HG03159 (cell line): ENCODE measurements around the gene CELF6.
"Not testable (repeated sequence)": the region's sequence is repeated elsewhere in the genome, so short reads cannot be mapped to it uniquely, and the experiment has no call there.

ENCODE experiments used
- ATAC-seq: cut with Tn5 transposase; IDR thresholded peaks from one replicate; pipeline ENCODE4 v1.9.1; 2021; ENCODE audit warnings: mild to moderate bottlenecking, moderate library complexity; ENCODE audit not compliant: unreplicated experiment

CELF6 gene

DNA sequence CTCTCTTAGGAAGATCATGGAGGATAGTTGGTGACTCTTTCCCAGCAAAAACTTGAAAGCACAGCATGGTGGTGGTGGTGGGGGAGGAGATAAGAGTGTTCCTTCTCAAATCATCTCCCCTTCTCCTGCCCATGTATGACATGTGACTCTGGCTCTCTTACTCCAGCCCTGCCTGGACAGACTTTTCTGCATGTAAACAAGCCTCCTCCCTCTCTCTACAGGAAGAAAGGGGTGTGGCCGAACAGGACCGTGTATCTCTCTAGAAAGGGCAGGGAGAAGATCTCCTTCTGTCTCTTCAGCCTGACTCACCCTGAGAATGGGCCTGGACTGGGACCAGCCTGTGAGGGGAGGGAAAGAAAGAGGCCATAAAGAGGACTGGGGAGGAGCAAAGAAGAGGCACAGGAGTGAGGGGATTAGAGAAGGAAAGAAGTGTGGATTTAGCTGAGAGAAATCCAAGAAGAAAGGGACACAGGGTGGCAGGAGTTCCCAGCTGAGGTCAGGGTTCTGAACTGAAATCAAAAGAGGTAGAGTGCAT, 1.5 kb downstream of the CELF6 start:
- ATAC-seq: no peak

DNA sequence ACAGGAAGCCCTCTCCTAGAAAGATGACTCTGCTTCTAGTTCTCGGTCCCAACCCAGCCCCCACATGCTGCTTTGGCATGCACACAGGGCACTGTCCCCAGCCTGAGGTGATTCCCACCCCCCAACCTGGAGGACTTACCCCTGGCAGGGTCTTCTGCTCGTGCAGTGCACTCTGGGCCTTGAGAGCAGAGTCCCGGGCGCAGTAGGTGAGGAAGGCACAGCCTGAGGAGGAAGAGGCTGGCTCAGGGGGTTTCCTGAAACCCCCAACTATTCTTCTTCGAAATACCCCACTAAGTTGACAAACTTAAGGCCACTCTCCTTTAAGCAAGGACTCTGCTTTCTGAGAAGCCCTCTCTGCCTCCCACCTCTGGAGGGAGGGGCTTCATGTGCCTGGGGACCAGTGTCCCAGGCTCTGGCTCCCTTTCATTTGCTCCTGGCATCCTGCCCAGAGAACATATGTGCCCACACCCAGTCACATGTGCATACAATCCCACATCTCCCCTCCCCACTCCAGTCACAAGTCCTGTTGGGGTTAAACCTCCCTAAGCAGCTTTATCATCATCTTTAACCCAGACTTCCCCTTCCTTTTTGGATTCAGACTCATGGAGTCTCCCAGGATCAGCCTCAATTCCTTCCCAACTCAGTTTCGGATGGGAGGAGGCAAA, 4.1 kb downstream of the CELF6 start:
- ATAC-seq: no peak

DNA sequence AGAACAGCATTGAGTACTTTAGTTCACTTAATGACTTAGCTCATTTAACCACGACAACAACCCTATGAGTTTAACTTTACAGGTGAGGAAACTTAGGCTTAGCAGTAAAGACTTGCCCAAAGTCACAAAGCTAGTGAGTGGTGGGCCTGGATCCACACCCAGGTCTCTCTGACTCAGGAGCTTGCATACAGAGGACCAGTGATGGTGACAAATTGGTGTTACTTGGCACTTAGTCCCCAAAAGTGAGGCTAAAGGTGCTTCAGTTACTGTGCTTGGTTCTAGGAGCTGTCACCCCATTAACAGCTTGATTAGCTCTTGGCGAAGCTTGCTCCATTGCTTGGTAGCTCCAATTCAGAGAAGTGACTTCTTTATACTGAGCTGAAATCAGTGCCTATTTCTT, 6.1 kb downstream of the CELF6 start:
- ATAC-seq: no peak

DNA sequence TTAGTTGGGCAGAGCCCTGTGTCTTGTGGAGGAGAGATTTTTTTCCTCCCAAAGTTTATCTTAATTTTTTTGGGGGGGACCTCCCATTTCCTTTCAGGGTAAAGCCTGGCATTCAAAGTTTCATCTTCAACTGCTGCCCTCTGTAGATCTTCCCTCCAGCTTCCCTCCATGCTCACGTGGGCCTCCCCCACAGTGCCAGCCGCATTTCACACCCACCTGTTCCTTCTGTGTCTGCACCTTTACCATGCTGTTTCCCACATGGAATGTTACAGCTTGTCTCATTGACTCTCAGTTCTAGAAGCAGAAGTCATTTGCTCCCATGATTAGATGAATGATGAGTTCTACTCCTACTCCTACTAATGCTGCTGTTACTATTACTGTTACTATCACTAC, 6.5 kb downstream of the CELF6 start:
- no peak for ATAC-seq

DNA sequence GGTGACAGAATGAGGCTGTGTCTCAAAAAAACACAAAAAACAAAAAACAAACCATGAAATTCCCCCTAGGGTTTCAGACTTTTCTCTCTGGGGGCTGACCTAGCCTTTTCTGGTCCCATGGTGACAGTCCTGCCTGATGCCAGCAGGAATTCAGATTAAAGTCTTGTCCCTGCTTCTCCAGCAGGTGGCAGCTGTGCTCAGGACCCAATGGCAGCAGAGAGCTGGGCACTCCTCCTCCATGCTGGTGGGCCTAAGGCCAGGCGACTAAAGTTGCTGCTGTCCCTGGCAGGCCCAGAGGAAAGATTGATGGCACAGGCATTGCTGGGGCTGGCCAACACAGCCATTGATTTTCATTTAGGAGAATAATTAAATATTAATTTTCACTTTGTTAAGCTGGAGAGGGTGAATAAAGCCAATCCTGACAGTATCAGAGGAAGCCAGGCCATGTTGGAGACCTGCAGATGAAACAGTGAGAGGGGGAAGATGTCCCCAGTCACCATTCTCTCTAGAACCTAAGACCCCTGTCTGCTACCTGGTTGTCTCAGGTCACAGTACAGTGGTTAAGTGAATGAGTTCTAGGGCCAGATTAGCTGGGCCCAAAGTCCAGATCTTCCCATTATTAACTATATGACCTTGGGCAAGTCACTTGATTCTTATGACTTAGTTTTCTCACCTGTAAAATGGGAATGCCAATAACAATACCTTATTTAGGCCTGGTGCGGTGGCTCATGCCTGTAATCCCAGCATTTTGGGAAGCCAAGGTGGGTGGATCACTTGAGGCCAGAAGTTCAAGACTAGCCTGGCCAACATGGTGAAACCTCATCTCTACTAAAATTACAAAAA, 7.1 kb downstream of the CELF6 start:
- no peak for ATAC-seq

DNA sequence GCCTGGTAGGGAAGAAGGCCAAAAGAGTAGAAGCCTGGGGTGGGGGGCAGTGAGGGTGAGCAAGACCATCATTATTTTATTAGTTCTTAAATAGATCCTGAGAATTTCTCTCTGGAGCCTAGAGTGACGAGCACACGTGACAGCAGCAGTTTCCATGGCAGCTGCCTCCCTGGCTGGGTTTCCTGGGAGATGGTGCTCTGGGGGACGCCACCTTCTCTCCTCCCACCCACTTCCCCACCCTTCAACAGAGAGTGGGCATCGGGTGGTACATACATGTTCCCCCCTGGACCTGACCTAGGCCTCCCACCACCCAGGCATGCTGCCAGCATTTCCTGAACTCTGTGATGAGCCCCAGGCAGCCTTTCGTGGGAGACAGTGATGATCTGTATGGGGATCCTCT, 12.9 kb downstream of the CELF6 start:
- ATAC-seq: no peak

DNA sequence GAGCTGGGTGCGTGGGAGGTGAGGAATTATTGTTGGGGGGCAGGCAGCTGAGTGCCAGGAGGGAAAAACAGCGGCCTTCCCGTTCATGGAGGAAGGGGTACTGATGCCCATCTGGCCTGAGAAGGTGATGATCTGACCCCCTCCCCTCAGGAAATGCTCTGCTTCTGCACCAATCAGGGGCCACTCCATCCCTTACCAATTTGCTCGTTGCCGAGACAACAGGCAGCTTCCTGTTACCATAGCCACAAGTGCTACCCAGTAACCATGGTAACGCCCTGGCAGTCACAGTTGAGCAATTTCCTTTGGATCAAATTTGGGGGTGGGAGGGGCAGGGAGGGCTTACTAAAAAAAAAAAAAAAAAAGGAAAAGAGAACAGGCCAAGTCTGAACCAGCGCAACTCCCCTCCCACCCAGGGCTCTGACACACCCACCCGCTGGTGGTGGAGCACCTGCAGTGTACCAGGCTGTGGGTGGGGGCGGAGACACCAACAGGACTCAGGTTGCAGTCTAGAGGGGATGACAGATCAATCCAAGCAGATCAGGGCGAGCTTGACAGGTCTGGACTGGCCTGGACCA, 13.7 kb downstream of the CELF6 start:
- no peak for ATAC-seq

DNA sequence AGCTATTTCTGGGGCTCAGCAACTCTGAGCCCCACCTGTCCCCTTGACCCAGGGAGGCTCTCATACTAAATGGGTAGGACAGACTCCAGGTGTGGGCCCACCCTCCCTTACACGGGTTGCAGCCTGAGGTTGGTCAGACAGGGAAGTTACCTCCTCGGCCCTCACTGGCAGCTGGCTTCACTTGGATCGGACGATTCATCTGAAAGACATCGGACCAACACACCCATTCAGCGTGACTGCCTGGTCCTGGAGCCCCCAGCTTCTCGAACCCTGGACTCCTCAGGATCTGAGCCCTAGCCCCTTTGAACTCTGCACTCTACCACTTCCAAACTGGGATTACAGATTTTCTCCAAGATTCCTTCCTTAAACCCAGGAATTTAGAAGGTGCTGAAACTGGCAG, 15.4 kb downstream of the CELF6 start:
- ATAC-seq: no peak

DNA sequence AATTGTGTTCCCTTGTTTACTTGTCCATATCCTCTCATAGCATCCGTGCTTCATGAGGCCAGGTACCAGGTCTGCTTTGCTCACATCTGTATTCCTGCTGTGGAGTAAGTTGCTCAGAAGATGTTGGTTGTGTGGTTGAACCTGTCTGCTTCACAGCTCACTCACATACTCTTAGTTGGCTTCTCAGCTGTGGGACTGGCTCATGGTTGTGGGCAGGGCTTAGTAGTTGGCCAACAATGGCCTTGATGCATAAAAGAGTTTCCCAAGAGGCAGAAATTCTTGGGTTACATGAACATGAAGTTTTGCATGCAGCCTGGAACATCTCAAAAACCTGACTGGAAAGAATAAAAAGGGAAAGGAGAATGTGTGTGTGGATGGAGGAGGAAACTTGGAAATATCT, 17.0 kb downstream of the CELF6 start:
- ATAC-seq: no peak

DNA sequence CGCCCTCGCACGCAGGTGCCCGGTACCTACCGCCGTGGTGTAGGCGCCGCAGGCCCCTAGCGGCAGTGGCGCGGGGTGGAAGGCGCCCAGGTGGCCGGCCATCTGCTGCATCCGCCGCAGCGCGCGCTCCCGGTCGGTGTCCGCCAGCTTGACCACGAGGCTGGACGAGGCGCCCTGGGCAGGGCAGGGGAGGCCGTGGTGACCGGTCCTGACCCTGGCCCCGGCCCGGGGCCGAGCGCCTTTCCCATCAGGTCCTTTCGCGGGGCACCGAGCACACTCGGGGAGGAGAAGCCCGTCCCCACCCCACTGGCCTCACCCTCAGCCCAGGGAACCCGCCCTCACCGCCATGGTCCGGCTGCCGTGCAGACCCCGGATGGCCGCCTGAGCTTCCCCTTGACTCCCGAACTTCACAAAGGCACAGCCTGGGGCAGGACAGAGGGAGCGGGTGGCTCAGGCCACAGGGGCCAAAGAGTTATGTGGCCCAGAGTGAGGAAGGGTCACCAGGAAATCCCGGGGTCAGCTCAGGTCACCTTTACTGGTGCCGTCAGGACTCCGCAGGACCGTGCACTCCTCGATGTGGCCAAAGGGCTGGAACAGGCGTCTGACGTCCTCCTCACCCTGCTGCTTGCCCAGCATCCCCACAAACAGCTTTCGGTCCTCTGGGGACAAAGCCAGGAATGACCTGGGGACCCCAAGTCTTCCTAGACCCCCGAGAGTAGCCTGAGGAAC, 30.2 kb downstream of the CELF6 start:
- no peak for ATAC-seq

DNA sequence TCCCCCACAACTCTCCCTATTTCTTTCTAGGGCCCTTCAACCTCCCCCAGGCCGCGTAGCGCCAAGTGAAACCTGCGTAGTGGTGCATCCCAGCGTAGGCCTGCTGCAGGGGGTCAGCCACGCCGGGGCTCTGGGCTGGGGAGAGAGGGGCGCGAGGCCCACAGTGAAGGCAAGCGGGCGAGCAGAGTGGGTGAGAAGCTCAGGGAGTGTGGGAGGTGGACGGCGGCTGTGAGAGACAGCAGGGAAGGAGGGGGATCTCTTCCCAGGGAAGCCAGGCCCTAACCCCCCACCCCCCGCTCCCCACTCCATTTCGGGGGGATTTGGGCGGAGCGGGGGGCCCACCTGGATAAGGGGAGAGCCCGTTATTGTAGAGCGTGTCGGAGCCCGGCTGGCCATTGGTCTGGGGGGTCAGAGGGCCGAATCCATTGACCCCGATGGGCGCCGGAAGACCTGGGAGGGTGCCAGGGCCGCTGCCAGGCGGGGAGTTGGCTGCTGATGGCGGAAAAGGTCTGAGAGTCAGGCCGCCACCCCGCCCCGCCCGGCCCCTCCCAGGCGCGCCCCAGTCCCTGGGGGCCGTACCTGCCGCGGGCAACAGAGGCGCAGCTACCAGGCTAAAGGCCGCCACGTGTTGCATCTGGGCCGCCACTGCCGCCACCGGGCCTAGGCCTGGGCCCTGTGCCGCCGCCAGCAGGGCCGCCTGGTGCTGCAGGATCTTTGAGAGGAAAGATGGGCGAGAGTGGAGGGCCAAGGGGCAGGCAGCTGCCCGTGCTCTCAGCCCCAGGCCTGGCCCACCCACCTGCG, 31.0 kb downstream of the CELF6 start:
- ATAC-seq: no peak

DNA sequence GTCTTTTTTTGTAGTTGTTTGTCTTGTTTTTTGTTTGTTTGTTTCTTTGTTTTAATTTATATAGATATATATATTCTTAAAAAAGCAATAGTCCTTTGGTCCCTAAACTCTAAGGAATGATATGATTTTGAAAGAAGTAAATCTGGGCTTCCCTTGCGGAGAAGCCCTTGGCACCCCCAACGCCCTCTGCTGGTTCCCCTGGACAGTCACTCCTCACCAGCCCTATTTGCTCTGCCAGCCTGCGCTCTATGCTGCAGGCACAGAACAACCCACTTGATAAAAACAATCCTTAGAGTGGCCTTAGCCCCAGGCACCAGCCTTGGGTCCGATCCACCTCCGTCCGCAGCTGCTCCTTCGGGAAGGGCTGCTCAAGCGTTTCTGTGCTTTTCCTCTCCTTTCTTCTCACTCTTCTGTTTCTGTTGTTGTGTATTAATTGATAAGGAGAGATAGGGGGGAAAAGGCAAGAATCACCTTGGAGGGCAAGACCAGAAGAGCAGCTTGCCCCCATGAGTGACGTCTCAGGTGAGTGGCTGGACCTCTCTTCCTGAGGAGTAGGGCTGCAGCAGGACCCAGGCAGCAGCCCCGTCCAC, 33.9 kb downstream of the CELF6 start:
- ATAC-seq: no peak

DNA sequence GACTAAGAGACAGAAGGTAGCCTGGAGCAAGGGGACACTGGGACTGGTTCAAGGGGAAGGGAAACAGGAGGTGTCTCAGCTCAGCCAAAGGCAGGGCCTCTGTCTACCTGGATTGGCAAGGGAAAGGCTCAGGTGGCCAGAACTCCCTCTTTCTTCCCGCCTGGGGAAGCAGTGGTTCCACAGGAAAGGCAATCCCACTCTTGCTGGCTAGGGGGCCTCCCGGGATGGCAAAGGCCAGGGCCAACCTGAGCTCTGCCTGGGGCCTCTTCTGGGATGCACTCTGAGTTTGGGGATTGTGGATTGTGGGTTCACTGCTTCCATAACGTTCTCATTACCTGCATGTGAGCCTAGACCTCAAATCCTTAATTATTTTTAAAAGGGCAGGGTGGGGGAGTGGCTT, 34.6 kb downstream of the CELF6 start:
- no peak for ATAC-seq

DNA sequence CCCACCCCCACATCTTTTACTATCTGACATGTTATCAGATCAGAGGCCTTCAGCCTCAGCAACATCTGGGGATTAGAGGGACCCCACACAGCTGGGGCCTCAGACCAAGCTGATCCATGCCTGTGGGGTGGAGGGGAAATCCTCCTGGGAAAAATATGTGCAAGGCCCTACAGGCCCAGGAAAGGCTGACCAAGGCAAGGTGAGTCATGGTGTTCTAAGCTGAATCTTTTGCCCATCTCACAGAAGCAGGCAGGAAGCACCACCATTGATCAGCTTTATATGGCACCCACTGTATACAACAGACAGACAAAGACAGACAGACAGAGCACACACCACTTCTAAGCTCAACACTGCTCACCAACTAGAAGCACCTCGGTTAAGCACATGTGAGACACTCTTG, 35.2 kb downstream of the CELF6 start:
- ATAC-seq: no peak

DNA sequence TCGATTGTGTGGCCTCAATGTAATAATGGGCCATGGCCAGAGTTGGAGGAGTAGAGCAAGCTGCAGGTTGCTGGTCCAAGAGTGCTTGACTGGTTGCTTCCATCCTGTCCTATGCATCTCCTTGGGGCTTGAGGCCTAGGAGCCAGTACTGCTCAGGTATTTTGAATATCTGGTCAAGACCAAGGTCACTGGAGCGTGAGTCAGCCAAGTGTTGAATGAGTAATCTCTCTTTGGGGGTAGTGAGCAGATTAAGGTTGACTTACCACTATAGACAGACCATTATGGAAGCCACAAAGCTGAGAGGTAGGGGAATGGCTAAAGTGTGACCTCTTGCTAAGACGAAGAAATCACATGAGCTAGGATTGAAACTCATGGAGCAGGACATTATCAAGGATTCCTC, 38.2 kb downstream of the CELF6 start:
- no peak for ATAC-seq

DNA sequence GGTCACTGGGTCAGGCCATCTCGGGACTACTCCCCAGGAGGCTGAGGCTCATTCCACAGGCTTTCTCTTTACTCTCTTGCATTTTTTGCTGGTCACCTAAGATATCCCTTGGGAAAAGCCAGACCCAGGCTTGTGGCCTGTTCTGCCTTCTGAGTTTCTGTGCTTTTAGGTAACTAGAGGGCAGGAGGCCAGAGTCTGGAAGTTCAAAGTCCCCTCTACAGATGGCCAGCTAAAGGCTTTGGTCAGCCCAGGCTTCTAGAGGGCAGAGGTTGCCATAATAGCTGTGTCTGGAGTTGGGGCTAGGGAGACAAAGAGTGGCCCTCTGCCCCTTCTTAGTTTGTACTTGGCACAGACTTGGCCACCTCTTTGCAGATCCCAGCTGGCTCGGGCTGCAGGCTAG, 39.2 kb downstream of the CELF6 start:
- ATAC-seq: no peak

DNA sequence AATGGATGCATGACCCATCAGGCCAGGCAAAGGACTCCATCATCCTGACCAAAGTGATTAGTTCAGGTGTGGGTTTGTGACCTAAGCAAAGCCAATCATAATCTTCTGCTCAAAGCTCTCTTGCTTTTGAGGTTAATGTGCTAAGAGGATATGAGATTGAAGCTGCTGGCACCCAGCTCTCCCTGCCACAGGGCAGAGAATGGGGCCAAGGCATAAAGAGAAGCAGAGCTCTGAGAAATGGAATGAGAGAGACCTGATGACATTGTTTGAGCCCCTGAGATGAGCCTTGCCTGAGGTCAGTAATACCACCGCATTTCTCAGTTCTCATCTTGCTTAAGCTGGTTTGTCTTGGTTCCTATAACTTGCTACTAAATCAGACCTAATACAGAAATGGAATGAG, 41.2 kb downstream of the CELF6 start:
- ATAC-seq: no peak

DNA sequence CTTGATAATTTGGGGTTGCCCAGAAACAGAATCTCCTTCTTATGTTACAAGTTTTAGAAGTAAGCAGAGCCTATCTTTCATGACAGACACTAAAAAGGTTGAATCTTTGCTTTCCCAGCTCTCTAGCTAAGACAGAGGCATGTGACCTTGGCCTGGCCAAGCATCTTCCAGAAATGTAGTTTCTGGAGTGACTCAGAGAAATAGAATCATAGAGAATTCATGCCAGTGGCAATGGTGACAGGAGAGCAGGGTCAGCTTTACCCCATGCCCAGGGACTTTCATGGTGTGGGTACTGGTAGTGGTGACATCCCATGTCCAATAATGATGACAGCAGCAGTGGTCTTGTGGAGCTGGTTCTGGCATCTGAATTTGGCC, 43.6 kb downstream of the CELF6 start:
- ATAC-seq: no peak

DNA sequence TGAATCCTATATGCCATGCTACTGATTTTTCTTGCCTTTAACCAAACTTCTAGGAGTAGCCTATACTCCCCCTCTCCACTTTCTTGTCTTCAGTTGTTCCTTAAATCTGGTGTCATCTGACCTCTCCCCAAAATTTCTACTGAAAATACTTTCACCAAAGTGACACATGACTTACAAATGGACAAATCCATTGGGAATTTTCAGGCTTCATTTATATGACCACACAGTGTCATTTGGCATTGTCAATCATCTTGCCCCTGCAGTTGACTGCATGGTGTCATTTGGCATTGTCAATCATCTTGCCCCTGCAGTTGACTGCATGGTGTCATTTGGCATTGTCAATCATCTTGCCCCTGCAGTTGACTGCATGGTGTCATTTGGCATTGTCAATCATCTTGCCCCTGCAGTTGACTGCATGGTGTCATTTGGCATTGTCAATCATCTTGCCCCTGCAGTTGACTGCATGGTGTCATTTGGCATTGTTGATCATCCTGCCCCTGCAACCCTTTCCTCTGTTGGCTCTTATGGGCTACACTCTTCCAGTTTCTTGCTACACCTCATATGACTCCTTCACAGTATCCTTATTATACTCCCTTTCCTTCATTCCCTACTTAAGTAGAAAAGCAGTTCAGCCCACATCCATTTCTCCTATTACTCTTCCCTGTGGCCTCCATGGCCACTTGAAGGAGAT, 44.2 kb downstream of the CELF6 start:
- not testable (repeated sequence) for ATAC-seq

DNA sequence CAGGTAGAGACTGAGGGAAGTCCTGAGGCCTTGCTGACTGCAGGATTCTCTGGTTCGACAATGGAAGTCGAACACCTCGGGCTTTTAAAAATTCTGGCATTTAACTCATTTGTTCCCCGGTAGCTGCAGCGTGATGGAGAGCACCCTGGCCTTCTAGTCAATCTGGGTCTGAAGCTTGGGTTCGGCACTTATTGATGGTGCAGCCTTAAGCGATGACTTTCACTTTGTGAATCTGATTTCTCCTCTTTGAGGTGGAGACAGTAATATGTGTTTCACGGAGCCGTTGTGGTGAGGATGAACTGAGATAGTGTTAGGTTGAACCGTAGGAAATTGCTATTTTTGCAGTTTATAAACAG, 47.0 kb downstream of the CELF6 start:
- ATAC-seq: no peak
